DND-41 (cell line): Measurements from ENCODE around the gene MTF1.

ENCODE experiments used
- CTCF ChIP-seq: IDR thresholded peaks from 2 replicates; pipeline ENCODE4 v1.5.1; 2012; ENCODE audit warnings: borderline replicate concordance, low read length, moderate library complexity, mild to moderate bottlenecking; ENCODE audit not compliant: poor library complexity, severe bottlenecking; ENCODE audit errors: extremely low read depth
- EZH2 ChIP-seq: IDR thresholded peaks from 3 replicates; pipeline ENCODE4 v1.6.1; 2012; ENCODE audit warnings: borderline replicate concordance, low read depth, mild to moderate bottlenecking, moderate library complexity, low read length, inconsistent platforms; ENCODE audit not compliant: severe bottlenecking

GRCh38 chr1:37851782-37852210, 7.6 kb downstream of the MTF1 start:
- TF ChIP-seq CTCF (no peak), EZH2 (no peak)
